HG02588 (cell line): ENCODE results near the gene SGCA.

Experiments
- ATAC-seq: cut with Tn5 transposase; IDR thresholded peaks from one replicate; pipeline ENCODE4 v1.9.1; 2021; ENCODE audit warnings: mild to moderate bottlenecking, moderate library complexity; ENCODE audit not compliant: unreplicated experiment

The SGCA gene

DNA sequence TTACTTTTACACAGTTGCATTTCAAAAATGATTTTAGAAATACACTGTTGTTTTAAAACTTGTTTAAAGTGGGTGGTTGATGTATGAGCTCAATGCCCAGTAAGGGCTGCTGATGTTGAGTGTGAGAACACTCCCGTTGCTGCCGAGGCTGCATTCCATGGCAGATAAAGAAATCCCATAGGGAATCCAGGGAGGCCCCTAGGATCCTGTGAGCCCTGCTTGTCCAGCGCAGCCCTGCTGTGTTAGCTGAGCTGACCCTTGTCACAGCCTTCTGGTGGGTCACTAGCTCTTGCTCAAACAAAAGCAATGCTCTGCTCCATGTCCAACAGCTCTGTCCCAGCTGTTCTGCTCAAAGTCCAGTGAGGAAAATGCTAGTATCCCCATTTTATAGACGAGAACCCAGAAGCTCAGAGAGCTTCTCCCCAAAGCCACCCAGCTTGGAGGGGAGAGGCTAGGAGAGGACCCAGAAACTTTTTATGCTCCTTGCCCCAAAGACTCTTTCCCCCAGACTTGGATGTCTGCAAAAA is 54.2 kb downstream of the SGCA start:
- no peak for ATAC-seq

GRCh38 chr17:50220811-50221210 is 55.0 kb downstream of the SGCA start:
- ATAC-seq: no peak

DNA sequence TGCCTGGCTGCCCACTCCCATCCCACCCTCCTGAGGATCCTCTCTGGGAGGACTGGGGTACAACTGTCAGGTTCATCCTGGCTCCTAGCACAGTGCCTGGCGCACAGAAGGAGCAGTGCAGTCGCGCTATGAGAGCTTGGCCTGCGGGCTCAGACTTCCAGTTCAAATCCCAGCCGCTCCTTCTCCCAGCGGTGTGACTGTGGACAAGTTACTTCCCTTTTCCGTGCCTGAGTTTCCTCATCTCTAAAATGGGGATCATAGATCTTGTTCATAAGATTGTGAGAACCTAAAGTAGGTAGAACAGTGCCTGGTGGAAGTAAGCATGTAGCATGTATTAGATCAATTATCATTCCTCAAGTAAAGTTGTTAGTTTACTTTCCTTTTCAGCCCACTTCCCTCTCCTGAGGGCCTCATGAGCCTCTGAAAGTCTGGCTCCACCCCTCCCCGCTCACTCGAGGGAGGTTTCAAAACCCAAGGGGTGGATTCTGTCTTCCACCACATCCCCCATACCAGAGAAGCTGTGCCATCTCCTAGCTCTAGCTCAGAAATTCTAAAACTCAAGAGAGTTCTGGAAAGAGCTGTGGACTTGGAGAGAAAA is 55.6 kb downstream of the SGCA start:
- no peak for ATAC-seq

DNA sequence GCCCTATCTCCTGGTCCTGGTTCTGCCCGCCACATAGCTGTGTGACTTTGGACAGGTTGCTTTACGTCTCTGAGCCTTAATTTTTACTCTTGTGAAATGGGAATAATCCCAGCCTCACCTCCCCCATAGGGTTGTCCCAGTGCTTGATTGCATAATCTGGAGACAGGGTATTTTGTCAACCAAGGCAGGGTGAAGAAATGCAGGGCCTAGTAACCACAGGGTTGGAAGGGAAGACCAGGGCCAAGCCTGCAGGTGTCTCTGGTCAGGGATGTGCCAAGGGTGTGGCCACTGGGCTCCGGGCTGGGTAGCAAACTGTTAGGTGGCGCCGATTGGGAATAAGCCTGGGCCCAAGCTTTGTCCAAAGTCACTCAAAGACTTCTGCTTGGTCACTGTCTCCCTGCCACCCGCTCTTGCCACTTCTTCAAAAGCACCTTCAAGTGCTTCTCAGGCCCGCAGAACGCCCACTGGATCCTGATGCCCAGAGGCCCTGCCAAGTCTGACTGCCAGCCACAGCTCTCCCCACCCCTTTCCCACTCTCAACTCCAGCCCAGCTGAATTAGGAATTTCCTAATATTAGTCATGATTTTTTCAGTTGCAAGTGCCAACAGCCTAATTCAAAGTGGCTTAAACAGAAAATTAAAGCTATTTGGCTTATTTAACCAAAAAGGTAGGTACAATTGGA is 56.2 kb downstream of the SGCA start:
- no peak for ATAC-seq

- no peak for ATAC-seq
Observed at GRCh38 chr17:50222922-50223321, 57.1 kb downstream of the SGCA start.
